Measurements from ENCODE around the gene COL4A2.

The COL4A2 gene

GRCh38 chr13:110328573-110328972 lies 21.5 kb downstream of the COL4A2 start:
- Histone ChIP-seq H3K27ac (ENCODE audit: low read length) (peak overlapping the region; percentile 71), H3K4me1 (ENCODE audit: control insufficient read depth in 1 of 2, insufficient read depth in 2 of 2, low read length in 2 of 2) (peaks cover 6 to 25% of the 10 kb centered on the region in 2 donors)

GRCh38 chr13:110329258-110329657 lies 22.2 kb downstream of the COL4A2 start:
- H3K27ac ChIP-seq (ENCODE audit: low read length) = peak overlapping the region; percentile 71
- no peaks in the 10 kb centered on the region for H3K36me3 ChIP-seq (ENCODE audit: control insufficient read depth in 1 of 2, insufficient read depth in 2 of 2, low read length in 2 of 2)
- no peak overlapping the region for H3K4me3 ChIP-seq (ENCODE audit: low read depth in 1 of 2, low read length in 2 of 2)
- no peaks in the 10 kb centered on the region for H3K9me3 ChIP-seq (ENCODE audit: control insufficient read depth in 1 of 2, low read length in 2 of 2)
- peaks cover 6 to 23% of the 10 kb centered on the region in 2 donors for H3K4me1 ChIP-seq (ENCODE audit: control insufficient read depth in 1 of 2, insufficient read depth in 2 of 2, low read length in 2 of 2)
- no peaks in the 10 kb centered on the region for H3K27me3 ChIP-seq (ENCODE audit: low read depth, low read length)

More at GRCh38 chr13:110328573-110328972, 21.5 kb downstream of the COL4A2 start:
- Histone ChIP-seq H3K27me3 (ENCODE audit: low read depth, low read length) (no peaks in the 10 kb centered on the region), H3K9me3 (ENCODE audit: control insufficient read depth in 1 of 2, low read length in 2 of 2) (no peaks in the 10 kb centered on the region), H3K36me3 (ENCODE audit: control insufficient read depth in 1 of 2, insufficient read depth in 2 of 2, low read length in 2 of 2) (no peaks in the 10 kb centered on the region), H3K4me3 (ENCODE audit: low read depth in 1 of 2, low read length in 2 of 2) (no peak overlapping the region)

GRCh38 chr13:110329798-110330461 lies 22.8 kb downstream of the COL4A2 start:
- no peaks in the 10 kb centered on the region for H3K27me3 ChIP-seq (ENCODE audit: low read depth, low read length)
- peaks cover 6 to 24% of the 10 kb centered on the region in 2 donors for H3K4me1 ChIP-seq (ENCODE audit: control insufficient read depth in 1 of 2, insufficient read depth in 2 of 2, low read length in 2 of 2)
- H3K4me3 ChIP-seq (ENCODE audit: low read depth in 1 of 2, low read length in 2 of 2) = peak overlapping the region; percentile 4 to 35
- peak overlapping the region; percentile 71 for H3K27ac ChIP-seq (ENCODE audit: low read length)
- no peaks in the 10 kb centered on the region for H3K36me3 ChIP-seq (ENCODE audit: control insufficient read depth in 1 of 2, insufficient read depth in 2 of 2, low read length in 2 of 2)
- H3K9me3 ChIP-seq (ENCODE audit: control insufficient read depth in 1 of 2, low read length in 2 of 2) = no peaks in the 10 kb centered on the region

- no peaks in the 10 kb centered on the region for H3K36me3 ChIP-seq (ENCODE audit: control insufficient read depth in 1 of 2, insufficient read depth in 2 of 2, low read length in 2 of 2)
- no peaks in the 10 kb centered on the region for H3K27me3 ChIP-seq (ENCODE audit: low read depth, low read length)
- H3K4me1 ChIP-seq (ENCODE audit: control insufficient read depth in 1 of 2, insufficient read depth in 2 of 2, low read length in 2 of 2) = peaks cover 6 to 19% of the 10 kb centered on the region in 2 donors
- peak overlapping the region; percentile 71 for H3K27ac ChIP-seq (ENCODE audit: low read length)
- H3K4me3 ChIP-seq (ENCODE audit: low read depth in 1 of 2, low read length in 2 of 2) = peak overlapping the region in 1 of 2 donors; percentile 35
- no peaks in the 10 kb centered on the region for H3K9me3 ChIP-seq (ENCODE audit: control insufficient read depth in 1 of 2, low read length in 2 of 2)
These were observed 23.5 kb downstream of the COL4A2 start for GRCh38 chr13:110330491-110331011.

GRCh38 chr13:110331362-110331761 lies 24.3 kb downstream of the COL4A2 start:
- Histone ChIP-seq H3K27ac (ENCODE audit: low read length) (peak overlapping the region; percentile 71), H3K27me3 (ENCODE audit: low read depth, low read length) (no peaks in the 10 kb centered on the region)

GRCh38 chr13:110332750-110333149 lies 25.7 kb downstream of the COL4A2 start:
- Histone ChIP-seq H3K9me3 (ENCODE audit: control insufficient read depth in 1 of 2, low read length in 2 of 2) (no peaks in the 10 kb centered on the region), H3K4me3 (ENCODE audit: low read depth in 1 of 2, low read length in 2 of 2) (no peak overlapping the region), H3K4me1 (ENCODE audit: control insufficient read depth in 1 of 2, insufficient read depth in 2 of 2, low read length in 2 of 2) (peaks cover 14 to 37% of the 10 kb centered on the region in 2 donors), H3K27me3 (ENCODE audit: low read depth, low read length) (no peaks in the 10 kb centered on the region), H3K36me3 (ENCODE audit: control insufficient read depth in 1 of 2, insufficient read depth in 2 of 2, low read length in 2 of 2) (no peaks in the 10 kb centered on the region), H3K27ac (ENCODE audit: low read length) (no peak overlapping the region)

More at GRCh38 chr13:110331362-110331761, 24.3 kb downstream of the COL4A2 start:
- H3K9me3 ChIP-seq (ENCODE audit: control insufficient read depth in 1 of 2, low read length in 2 of 2) = no peaks in the 10 kb centered on the region
- H3K4me3 ChIP-seq (ENCODE audit: low read depth in 1 of 2, low read length in 2 of 2) = no peak overlapping the region
- H3K36me3 ChIP-seq (ENCODE audit: control insufficient read depth in 1 of 2, insufficient read depth in 2 of 2, low read length in 2 of 2) = no peaks in the 10 kb centered on the region
- H3K4me1 ChIP-seq (ENCODE audit: control insufficient read depth in 1 of 2, insufficient read depth in 2 of 2, low read length in 2 of 2) = peaks cover 11 to 26% of the 10 kb centered on the region in 2 donors

GRCh38 chr13:110333837-110334236 lies 26.8 kb downstream of the COL4A2 start:
- Histone ChIP-seq H3K27me3 (ENCODE audit: low read depth, low read length) (no peaks in the 10 kb centered on the region), H3K4me1 (ENCODE audit: control insufficient read depth in 1 of 2, insufficient read depth in 2 of 2, low read length in 2 of 2) (peaks cover 25 to 48% of the 10 kb centered on the region in 2 donors), H3K9me3 (ENCODE audit: control insufficient read depth in 1 of 2, low read length in 2 of 2) (no peaks in the 10 kb centered on the region), H3K36me3 (ENCODE audit: control insufficient read depth in 1 of 2, insufficient read depth in 2 of 2, low read length in 2 of 2) (no peaks in the 10 kb centered on the region), H3K4me3 (ENCODE audit: low read depth in 1 of 2, low read length in 2 of 2) (no peak overlapping the region), H3K27ac (ENCODE audit: low read length) (peak overlapping the region; percentile 58)

- Histone ChIP-seq H3K4me3 (ENCODE audit: low read depth in 1 of 2, low read length in 2 of 2) (no peak overlapping the region), H3K9me3 (ENCODE audit: control insufficient read depth in 1 of 2, low read length in 2 of 2) (no peaks in the 10 kb centered on the region), H3K36me3 (ENCODE audit: control insufficient read depth in 1 of 2, insufficient read depth in 2 of 2, low read length in 2 of 2) (no peaks in the 10 kb centered on the region), H3K27ac (ENCODE audit: low read length) (peak overlapping the region; percentile 58), H3K4me1 (ENCODE audit: control insufficient read depth in 1 of 2, insufficient read depth in 2 of 2, low read length in 2 of 2) (peaks cover 29 to 51% of the 10 kb centered on the region in 2 donors), H3K27me3 (ENCODE audit: low read depth, low read length) (no peaks in the 10 kb centered on the region)
These were observed 27.2 kb downstream of the COL4A2 start for GRCh38 chr13:110334256-110334655.

GRCh38 chr13:110334841-110335490 lies 27.9 kb downstream of the COL4A2 start:
- Histone ChIP-seq H3K27me3 (ENCODE audit: low read depth, low read length) (no peaks in the 10 kb centered on the region), H3K4me1 (ENCODE audit: control insufficient read depth in 1 of 2, insufficient read depth in 2 of 2, low read length in 2 of 2) (peaks cover 23 to 49% of the 10 kb centered on the region in 2 donors), H3K4me3 (ENCODE audit: low read depth in 1 of 2, low read length in 2 of 2) (no peak overlapping the region), H3K36me3 (ENCODE audit: control insufficient read depth in 1 of 2, insufficient read depth in 2 of 2, low read length in 2 of 2) (no peaks in the 10 kb centered on the region), H3K9me3 (ENCODE audit: control insufficient read depth in 1 of 2, low read length in 2 of 2) (no peaks in the 10 kb centered on the region), H3K27ac (ENCODE audit: low read length) (peak overlapping the region; percentile 96)

- Histone ChIP-seq H3K4me1 (ENCODE audit: control insufficient read depth in 1 of 2, insufficient read depth in 2 of 2, low read length in 2 of 2) (peaks cover 29 to 50% of the 10 kb centered on the region in 2 donors), H3K27me3 (ENCODE audit: low read depth, low read length) (no peaks in the 10 kb centered on the region), H3K36me3 (ENCODE audit: control insufficient read depth in 1 of 2, insufficient read depth in 2 of 2, low read length in 2 of 2) (no peaks in the 10 kb centered on the region), H3K9me3 (ENCODE audit: control insufficient read depth in 1 of 2, low read length in 2 of 2) (no peaks in the 10 kb centered on the region), H3K27ac (ENCODE audit: low read length) (peak overlapping the region; percentile 96), H3K4me3 (ENCODE audit: low read depth in 1 of 2, low read length in 2 of 2) (peak overlapping the region in 1 of 2 donors; percentile 3)
These were observed 29.0 kb downstream of the COL4A2 start for GRCh38 chr13:110336108-110336507.

- peaks cover 29 to 52% of the 10 kb centered on the region in 2 donors for H3K4me1 ChIP-seq (ENCODE audit: control insufficient read depth in 1 of 2, insufficient read depth in 2 of 2, low read length in 2 of 2)
- H3K27ac ChIP-seq (ENCODE audit: low read length) = peak overlapping the region; percentile 96
- H3K36me3 ChIP-seq (ENCODE audit: control insufficient read depth in 1 of 2, insufficient read depth in 2 of 2, low read length in 2 of 2) = no peaks in the 10 kb centered on the region
These were observed 29.6 kb downstream of the COL4A2 start for GRCh38 chr13:110336681-110337080.

More at GRCh38 chr13:110336681-110337080, 29.6 kb downstream of the COL4A2 start:
- no peaks in the 10 kb centered on the region for H3K9me3 ChIP-seq (ENCODE audit: control insufficient read depth in 1 of 2, low read length in 2 of 2)
- peak overlapping the region in 1 of 2 donors; percentile 20 for H3K4me3 ChIP-seq (ENCODE audit: low read depth in 1 of 2, low read length in 2 of 2)
- no peaks in the 10 kb centered on the region for H3K27me3 ChIP-seq (ENCODE audit: low read depth, low read length)
